ENCODE results near the gene PMIS2.
A peak's percentile ranks its signal among the peaks of the same experiment; 100 is the strongest.

The PMIS2 gene

DNA sequence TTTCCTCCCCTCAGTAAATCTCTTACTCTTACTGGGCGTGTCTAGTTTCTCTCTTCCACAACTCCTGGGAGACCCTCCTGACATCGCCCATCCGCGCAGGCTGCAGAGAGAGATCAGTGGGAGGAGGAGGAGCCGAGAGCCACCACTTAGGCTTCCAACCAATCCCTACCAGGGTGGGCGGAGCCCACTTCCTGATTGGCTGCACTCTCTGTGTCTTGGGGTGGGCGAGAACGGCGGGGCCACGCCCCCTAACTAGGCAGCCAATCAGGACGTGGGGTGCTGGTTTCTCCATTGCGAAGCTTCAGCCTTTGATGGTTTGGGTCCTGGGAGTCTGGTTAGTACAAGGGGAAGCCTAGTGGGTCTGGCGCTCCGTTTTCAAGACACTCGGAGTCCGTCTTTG is at the start of gene PMIS2:
Gene PMIS2 (plus strand): TSS at position 326 of the 400 bp plus-strand sequence. CDS start 87 bp downstream, outside the sequence.
- DNase-seq (ENCODE audit: low spot score): peak; percentile 13

GRCh38 chr19:35539314-35539713 is 46.7 kb upstream of the PMIS2 start:
- no peak for DNase-seq (ENCODE audit: low spot score)

- DNase-seq (ENCODE audit: low spot score): no peak
Measured at GRCh38 chr19:35539850-35540249, 46.1 kb upstream of the PMIS2 start.

DNA sequence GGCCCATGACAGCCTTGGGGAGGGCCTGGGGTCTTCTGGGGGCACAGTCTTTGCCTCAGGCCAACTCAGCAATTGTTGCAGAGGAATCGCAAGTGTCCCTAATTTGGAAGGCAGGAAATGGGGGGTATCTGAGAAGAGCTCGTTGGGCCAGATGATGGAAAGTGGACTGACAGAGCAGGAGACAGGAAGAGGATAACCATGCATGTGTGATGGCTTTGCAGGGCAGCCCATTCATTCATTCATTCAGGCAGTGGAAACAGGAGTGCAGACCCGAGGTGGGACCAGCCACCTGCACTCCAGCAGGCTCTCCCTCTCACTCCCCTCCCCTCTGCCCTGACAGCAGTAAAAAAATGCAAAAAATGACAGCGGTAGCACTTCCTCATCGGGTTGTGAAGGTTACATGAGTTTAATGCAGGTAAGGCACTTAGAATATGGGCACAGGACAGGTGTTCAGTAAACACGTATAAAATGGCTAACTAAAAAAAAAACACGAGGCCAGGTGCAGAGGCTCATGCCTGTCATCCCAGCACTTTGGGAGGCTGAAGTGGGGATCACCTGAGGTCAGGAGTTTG is 45.5 kb upstream of the PMIS2 start:
- no peak for DNase-seq (ENCODE audit: low spot score)

DNA sequence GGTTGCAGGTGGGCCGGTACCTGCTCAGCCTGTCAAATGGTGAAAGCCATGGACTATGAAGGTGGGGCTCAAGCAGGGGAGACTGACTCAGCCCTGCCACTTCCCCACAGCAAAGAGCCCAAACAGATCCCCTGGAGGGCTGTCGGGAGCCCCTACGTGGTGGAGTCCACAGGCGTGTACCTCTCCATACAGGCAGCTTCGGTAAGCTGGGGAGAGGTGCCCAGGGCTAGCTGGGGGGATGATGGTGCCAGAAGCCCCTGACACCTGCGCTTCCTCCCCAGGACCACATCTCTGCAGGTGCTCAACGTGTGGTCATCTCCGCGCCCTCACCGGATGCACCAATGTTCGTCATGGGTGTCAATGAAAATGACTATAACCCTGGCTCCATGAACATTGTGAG is 43.8 kb upstream of the PMIS2 start:
- DNase-seq (ENCODE audit: low spot score): no peak

DNA sequence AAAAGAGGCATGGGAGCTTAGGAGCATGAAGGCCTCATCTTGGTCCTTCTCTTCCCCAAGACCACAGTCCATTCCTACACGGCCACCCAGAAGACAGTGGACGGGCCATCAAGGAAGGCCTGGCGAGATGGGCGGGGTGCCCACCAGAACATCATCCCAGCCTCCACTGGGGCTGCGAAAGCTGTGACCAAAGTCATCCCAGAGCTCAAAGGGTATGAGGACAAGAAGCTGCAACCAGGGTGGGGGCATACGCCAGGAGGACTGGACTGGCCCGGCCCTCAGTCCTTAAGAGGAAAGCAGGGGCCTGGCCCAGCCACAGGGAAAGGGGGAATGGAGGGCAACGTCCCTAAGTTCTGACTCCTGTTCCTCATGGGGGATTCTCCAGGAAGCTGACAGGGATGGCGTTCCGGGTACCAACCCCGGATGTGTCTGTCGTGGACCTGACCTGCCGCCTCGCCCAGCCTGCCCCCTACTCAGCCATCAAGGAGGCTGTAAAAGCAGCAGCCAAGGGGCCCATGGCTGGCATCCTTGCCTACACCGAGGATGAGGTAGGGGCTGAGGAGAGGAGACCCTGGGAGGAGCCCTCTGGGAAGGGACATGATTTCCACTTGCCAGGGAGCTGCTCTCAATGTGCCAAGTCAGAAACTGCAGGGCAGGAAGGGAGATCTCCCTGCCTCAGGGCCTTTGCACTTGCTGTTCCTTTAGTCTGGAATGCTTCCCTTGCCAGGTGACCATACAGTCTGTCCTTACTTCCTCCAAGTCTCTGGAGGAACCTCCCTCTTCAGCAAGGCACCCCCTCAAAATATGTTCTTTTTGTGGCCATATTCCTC is 42.5 kb upstream of the PMIS2 start:
- no peak for DNase-seq (ENCODE audit: low spot score)

DNA sequence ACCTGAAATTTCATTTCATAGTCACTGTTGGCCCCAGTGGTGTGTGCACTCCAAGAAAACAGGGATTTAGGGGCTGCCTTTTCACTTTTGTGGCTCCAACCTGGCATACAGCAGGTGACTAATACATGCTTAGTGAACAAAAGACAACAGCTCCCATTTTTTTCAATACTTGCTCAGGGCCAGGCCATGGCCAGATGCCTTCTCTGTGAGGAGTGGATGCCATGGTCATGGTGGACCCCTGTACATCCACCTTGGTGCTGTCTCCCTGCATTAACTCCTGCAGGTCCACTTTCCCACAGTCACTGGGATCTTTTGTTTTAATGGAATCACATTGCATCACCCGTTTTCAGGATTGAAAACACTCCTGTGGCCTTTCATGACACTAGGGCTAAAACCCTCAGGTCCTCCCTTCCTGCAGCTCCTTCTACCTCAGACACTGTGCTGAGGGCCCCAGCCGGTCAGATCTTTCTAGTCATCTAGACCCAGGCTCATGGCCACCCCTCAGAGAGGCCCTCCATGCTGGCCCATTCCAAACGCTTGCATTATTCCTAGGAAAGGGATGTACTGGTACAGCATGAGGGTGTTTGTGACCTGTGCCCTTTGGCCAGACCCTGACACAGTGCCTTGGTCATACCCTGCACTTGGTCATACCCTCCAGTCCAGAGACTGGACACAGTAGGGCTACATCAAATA is 41.7 kb upstream of the PMIS2 start:
- no peak for DNase-seq (ENCODE audit: low spot score)

DNA sequence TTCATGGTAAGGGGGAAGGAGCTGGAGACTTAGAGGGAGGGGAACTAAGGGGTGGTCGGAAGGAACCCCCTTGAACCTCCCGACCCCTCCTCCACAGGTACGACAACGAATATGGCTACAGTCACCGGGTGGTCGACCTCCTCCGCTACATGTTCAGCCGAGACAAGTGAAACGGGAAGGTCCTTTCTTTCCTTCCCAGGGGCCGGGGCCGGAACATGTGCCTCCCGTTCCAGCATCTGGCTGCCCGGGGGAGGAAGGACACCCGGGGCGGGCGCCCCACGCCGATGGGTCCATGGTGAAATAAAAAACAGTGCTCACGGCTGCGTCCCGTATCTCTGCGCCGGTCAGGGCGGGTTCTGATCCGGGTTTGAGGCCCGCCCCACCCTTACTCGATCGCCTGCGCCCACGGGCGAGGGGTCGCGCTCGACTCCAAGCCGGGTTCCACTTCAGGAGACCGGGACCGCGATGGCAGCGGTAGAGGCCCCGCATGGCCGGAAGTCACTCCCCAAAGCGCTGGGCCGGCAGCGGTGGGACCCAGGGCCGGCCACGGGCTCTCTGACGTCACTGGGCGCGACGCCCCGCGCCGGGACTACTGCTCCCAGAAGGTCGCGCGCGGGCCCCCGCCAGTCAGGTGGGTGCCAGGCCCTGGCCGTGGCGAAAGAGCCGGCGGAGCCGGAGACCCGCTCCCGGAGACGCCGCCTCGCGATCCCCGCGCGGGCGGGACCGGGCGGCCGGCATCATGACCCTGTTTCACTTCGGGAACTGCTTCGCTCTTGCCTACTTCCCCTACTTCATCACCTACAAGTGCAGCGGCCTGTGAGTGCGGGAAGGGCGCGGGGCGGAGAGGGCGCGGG is 40.7 kb upstream of the PMIS2 start, which contains the start of gene TMEM147:
Gene TMEM147 (plus strand): TSS at position 626 of the 854 bp plus-strand sequence. CDS start 114 bp downstream, at position 740.
- peak; percentile 74 for DNase-seq (ENCODE audit: low spot score)

DNA sequence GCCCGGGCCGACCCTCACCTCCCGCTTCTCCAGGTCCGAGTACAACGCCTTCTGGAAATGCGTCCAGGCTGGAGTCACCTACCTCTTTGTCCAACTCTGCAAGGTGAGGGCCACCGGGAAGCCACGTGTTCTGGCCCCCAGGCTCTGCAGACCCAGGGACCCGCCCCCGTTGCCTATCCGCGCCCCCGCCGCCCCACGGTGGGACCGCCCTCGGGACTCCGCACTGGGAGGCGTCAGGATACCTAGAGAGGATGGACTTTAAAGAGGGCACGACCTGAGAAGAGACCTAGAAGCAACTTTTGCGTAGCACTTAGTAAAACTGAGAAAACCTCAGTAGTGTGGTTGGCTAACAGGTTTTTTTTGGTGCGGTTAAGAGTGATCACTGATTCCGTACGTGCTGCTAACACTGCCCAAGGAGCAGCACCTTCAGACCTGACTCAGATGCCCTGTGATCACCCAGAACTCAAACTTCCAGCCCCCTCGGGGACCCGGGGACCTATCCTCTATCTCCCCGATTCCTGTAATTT is 40.1 kb upstream of the PMIS2 start:
- peak; percentile 13 for DNase-seq (ENCODE audit: low spot score)

GRCh38 chr19:35546532-35546931 is 39.4 kb upstream of the PMIS2 start:
- no peak for DNase-seq (ENCODE audit: low spot score)

DNA sequence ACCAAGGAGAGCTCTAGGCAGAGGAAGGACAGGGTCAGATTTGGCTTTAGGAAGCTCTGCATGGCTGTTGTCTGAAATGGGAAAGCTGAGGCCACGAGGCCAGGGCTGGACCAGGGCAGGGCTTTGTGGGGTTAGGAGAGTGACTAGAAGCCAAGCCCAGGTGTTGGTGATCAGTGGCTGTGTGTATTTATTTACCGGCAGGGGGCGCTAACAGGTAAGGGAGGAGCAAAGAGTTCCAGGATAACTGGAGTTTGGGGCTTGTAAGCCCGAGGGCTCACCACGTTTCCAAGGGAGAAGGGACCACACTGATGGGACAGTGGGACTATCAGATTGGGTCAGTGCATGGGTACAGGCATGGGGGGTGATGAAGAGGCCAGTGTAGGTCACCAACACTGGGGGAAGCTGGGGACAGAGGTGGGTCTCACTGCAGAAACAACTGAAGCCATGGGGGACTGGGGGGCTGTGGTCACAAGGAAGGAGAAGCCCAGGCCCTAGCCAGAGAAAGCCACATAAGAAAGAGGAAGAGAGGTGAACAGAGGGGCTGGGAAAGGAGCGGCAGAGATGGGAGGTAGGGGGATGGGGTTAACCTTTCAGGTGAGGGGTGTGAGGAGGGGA is 36.7 kb upstream of the PMIS2 start:
- DNase-seq (ENCODE audit: low spot score): peak; percentile 87

DNA sequence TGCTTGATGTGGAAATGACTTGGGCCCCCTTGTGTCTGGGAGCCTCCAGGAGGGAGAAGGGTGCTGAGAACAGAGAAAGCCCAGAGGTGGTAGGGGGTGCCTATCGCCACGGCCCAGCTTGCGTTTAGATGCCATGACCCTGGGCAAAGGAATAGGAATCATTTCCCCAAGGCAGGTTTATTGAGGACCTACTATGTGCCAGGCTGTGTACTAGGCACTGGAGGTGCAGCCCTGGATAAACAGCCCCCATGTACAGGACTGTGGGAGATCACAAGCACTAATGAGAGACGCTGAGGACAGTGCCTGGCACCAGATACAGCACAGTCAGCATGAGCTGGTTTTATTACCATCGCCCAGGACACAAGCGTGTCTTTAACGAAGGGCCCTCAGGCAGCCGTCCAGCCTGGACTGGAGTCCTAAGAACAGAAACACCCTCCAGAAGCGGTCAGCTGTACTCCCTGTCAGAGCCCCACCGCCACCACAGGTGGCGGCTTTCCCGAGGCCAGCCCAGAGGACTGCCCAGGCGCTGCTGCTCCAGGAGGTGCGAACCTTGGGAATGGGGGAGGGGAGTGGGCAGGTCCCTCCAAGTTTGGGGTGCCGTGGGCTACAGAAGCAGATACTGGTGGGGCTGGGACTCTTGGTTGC is 36.0 kb upstream of the PMIS2 start:
- DNase-seq (ENCODE audit: low spot score): no peak

- no peak for DNase-seq (ENCODE audit: low spot score)
Measured at GRCh38 chr19:35551091-35551810, 34.7 kb upstream of the PMIS2 start.

GRCh38 chr19:35552534-35553384 is 33.2 kb upstream of the PMIS2 start:
- no peak for DNase-seq (ENCODE audit: low spot score)

DNA sequence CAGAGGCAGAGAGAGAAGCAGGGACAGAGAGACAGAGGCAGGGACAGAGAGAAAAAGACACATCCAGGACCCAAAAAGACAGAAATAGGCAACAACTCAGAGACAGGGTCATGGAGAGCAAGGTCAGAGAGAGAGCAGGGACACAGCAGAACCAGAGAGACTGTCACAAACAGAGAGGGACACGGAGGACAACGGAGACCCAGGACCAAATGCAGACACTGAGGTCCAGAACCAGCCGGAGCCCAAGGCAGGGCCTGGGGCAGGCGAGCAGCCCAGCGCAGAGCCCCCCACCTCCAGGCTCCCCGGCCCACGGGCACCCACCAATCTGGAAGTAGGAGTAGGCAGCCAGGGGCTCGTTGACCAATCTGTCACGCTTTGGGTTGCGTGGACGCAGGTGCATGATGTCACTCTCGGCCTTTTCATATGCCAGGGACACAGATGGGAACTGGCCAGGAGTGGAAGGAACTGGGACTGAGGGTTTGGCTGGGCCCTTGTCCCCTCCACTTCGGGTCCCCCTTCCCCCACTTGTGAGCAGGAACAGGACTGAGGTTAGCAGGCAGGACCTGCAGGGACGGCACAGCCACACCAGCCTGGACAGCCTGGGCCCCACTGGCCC is 32.5 kb upstream of the PMIS2 start:
- no peak for DNase-seq (ENCODE audit: low spot score)

DNA sequence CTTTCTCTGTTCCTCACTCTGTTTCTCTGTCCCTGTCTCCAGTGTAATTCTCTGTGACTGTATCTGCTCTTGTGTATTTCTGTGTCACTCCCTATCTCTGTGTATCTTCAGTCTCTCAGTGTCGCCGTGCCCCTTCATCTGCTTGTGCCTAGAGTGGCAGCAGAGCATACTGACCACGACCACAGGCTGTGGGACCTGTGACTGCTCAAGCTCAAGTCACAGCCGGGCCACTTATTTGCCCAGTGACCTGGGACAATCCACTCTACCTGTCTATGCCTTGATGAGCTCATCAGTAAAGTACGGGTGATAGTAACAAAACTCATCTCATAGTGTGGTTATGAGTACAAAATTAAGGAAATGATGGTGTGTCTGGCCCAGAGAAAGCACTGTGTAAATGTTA is 31.9 kb upstream of the PMIS2 start:
- DNase-seq (ENCODE audit: low spot score): no peak

- DNase-seq (ENCODE audit: low spot score): no peak
Measured at GRCh38 chr19:35555301-35556005, 30.5 kb upstream of the PMIS2 start.

DNA sequence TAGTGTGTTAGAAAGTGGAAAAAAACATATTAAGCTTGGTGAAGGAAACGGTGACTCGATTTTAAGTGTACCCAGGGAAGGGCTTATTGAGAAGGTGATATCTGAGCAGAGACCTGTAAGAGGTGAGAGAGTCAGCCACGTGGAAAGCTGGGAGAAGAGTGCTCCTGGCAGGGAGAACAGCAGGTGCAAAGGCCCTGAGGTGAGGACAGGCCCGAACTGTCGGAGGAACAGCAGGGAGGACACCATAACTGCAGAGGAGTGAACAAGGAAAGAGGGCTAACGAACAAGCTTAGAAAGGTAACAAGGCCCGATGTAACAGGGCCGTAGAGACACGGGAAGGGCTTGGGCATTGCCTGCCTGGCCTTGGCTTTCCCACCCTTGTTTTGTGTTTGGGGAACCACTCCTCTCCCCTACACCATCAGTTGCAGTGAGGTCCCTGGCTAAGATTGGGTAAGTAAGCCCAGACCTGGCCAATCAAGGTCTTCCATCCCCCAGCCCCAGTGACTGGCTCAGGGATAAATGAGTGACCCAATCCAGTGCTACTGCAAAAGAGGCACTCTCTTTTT is 29.9 kb upstream of the PMIS2 start:
- no peak for DNase-seq (ENCODE audit: low spot score)
